CD4-positive, alpha-beta T cell (primary cell): Measurements from ENCODE around the gene CCDC110. TPM values are rescaled to one million over a fixed set of nuclear protein-coding genes. Genes with fewer than 3 reads are reported as not detected.

ENCODE experiments used
- ATAC-seq: fragments of 200-7000 bp; cut with Tn5 transposase; one replicate; pipeline ENCODE4 v1.10.0; 2022; ENCODE audit warnings: mild to moderate bottlenecking; ENCODE audit not compliant: poor library complexity
- CTCF ChIA-PET: fragments of 350-600 bp; sonication (Branson Sonifier 250); formaldehyde crosslinking; loops from one replicate; lab custom pipeline; 2021; ENCODE audit warnings: antibody characterized with exemption, inconsistent platforms; lab: Charles Lee
- POLR2A ChIA-PET: fragments of 350-600 bp; sonication (Branson Sonifier 250); formaldehyde crosslinking; loops from one replicate; lab custom pipeline; 2021; ENCODE audit warnings: antibody characterized with exemption, inconsistent platforms; lab: Charles Lee
- DNase-seq, 14 experiments: peaks; one replicate each; pipeline ENCODE4 v3.0.0-alpha.2; 2013 to 2020; ENCODE audit warnings: mixed read lengths in 2 of 14
- H3K27ac ChIP-seq, 2 donors: one replicate each; pipeline versions ENCODE4 v1.5.1 to v1.7.0; 2013; ENCODE audit warnings: low read length in 2 of 2, low read depth in 1 of 2, mild to moderate bottlenecking in 1 of 2
- H3K27me3 ChIP-seq, 2 experiments: 1 replicate in 1 of 2; 2 replicates in 1 of 2; pipeline versions ENCODE4 v1.6.1 to v1.7.0; 2013; ENCODE audit warnings: low read length in 2 of 2, control low read depth in 1 of 2, mild to moderate bottlenecking in 1 of 2, moderate library complexity in 1 of 2; ENCODE audit not compliant: insufficient read depth in 2 of 2, control insufficient read depth in 1 of 2
- H3K36me3 ChIP-seq: one replicate; pipeline ENCODE4 v1.6.1; 2013; ENCODE audit warnings: low read length, control low read depth; ENCODE audit not compliant: insufficient read depth
- H3K4me1 ChIP-seq: one replicate; pipeline ENCODE4 v1.6.1; 2013; ENCODE audit warnings: low read length, control low read depth; ENCODE audit not compliant: insufficient read depth
- H3K4me3 ChIP-seq: one replicate; pipeline ENCODE4 v1.5.1; 2013; ENCODE audit warnings: mild to moderate bottlenecking, low read length, moderate library complexity
- H3K9me3 ChIP-seq, 2 experiments: 1 replicate in 1 of 2; 2 replicates in 1 of 2; pipeline versions ENCODE4 v1.6.1 to v1.7.0; 2013; ENCODE audit warnings: low read length in 2 of 2, mild to moderate bottlenecking in 2 of 2, control low read depth in 1 of 2, moderate library complexity in 1 of 2; ENCODE audit not compliant: control insufficient read depth in 1 of 2, insufficient read depth in 1 of 2
- H3K27ac Mint-ChIP-seq: one replicate; pipeline ENCODE4 v1.8.0; 2020; ENCODE audit warnings: mixed read lengths
- H3K27me3 Mint-ChIP-seq: one replicate; pipeline ENCODE4 v1.8.0; 2021; ENCODE audit warnings: mixed read lengths
- H3K36me3 Mint-ChIP-seq: one replicate; pipeline ENCODE4 v1.8.0; 2021; ENCODE audit warnings: low read depth, mixed read lengths
- H3K4me1 Mint-ChIP-seq: one replicate; pipeline ENCODE4 v1.8.0; 2021; ENCODE audit warnings: low read depth, mixed read lengths
- H3K4me3 Mint-ChIP-seq: one replicate; pipeline ENCODE4 v1.8.0; 2020; ENCODE audit warnings: mild to moderate bottlenecking, mixed read lengths
- H3K9me3 Mint-ChIP-seq: one replicate; pipeline ENCODE4 v1.8.0; 2020; ENCODE audit warnings: mixed read lengths
- intact Hi-C, 2 experiments: fragments of 100-400 bp; cut with DNase I in 1 of 2; cut with micrococcal nuclease in 1 of 2; formaldehyde crosslinking; loops; one replicate each; pipeline versions ENCODE4 v1.15.1 to v1.9.0; 2023 to 2025; cut with DNase I, micrococcal nuclease
- polyA plus RNA-seq, 2 donors: library from polyadenylated mRNA; unstranded; fragments of 120-200 nt; gene quantifications; one replicate each; pipeline ENCODE4 v1.2.1, GENCODE V29; 2013
- total RNA-seq, 174 experiments: library from RNA in 2 of 174; stranded (reverse) in 2 of 174; gene quantifications; one replicate each; pipeline ENCODE4 v1.2.3 and lab custom pipeline; 2021 to 2026
- TF ChIP-seq, protein P1 (sequence below): fragments of 200-600 bp; IDR thresholded peaks from one replicate; pipeline ENCODE4 v1.8.0; 2022; ENCODE audit warnings: antibody characterized with exemption, mild to moderate bottlenecking

The CCDC110 gene
- under 1 TPM; 0.34 to 0.36 TPM for total RNA-seq
- polyA plus RNA-seq (2013, experiment 1 of 2) = 0.38 TPM
- 0.65 TPM for polyA plus RNA-seq (2013, experiment 2 of 2)
- 0 to 2.6 (median 0.43) reads per million in 172 experiments for total RNA-seq (lab: John Stamatoyannopoulos, UW)

DNA sequence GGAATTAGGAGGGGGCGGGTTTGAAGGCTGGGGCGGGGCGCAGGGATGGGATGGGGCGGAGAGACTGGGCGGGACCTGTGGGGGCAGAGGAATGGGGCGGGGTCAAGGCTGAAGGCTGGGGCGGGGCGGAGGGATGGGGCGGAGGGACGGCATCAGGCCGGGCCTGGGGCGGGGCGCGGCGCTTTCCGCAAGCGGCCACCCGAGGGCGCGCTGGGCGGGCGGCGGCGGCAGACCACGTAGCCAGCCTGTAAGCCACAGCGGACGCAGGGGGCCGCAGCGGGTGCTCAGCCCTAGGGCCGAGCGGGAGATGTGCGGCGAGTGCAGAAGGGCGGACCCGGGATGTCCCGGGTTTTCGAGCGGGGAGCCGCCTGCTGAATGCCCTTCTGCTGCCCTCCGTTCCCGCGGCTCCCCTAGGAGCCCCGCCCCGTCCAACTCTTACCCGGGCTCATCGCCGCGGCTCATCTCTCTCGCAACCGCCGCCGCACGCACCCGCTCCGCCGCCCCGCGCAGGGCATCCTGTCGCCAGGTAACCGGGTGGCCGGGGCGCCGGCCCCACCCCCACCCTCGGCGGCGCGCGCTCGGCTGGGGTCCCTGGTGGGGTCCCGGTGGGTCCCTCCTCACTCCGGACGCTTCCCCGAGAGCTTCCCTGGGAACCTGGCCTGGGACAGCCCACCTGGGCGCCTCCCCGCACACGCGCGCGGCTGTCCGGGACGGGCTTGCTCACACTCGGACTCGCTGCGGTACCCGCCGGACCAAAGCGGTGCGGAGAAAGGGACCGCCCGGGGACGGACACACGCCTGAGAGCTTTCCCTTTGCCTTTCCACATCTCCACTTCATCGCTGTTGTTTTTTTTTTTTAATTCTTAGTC is at the start of gene CCDC110:
Gene CCDC110, minus strand, starts transcription at position 499 of the 868 bp plus-strand sequence. Its CDS starts 50 bp downstream, at position 449.
- intact Hi-C loops = loop anchor here (1.0 to 10.0 kb wide), 8 partner anchors 44 to 824 kb away; partner anchors contain the start of genes ANKRD37 (in 1 of the 2), CASP3 (in 1 of the 2), CYP4V2 (in 1 of the 2) and PRIMPOL (in 1 of the 2)
- Mint-ChIP-seq H3K27me3 (peaks cover 5% of the 10 kb centered on the region), H3K36me3 (no peaks in the 10 kb centered on the region), H3K4me3 (peak within 1 kb of the TSS; percentile 93), H3K4me1 (peaks cover 18% of the 10 kb centered on the region), H3K9me3 (no peaks in the 10 kb centered on the region), H3K27ac (peak within 1 kb of the TSS; percentile 63)
- ATAC-seq (peak; percentile 92), DNase-seq (peak; percentile 86 to 98 (median 92))
- CTCF ChIA-PET = interaction anchor here (1.6 to 1.8 kb wide), 2 partner anchors 45 to 126 kb away, joined by 4 to 5 read pairs; partner anchors contain the start of gene UFSP2
- H3K27me3 ChIP-seq = peaks cover 0 to 10% of the 10 kb centered on the region in 2 experiments
- H3K27ac ChIP-seq = peak within 1 kb of the TSS in 1 of 2 donors; percentile 31
- TF ChIP-seq, protein P1, sequence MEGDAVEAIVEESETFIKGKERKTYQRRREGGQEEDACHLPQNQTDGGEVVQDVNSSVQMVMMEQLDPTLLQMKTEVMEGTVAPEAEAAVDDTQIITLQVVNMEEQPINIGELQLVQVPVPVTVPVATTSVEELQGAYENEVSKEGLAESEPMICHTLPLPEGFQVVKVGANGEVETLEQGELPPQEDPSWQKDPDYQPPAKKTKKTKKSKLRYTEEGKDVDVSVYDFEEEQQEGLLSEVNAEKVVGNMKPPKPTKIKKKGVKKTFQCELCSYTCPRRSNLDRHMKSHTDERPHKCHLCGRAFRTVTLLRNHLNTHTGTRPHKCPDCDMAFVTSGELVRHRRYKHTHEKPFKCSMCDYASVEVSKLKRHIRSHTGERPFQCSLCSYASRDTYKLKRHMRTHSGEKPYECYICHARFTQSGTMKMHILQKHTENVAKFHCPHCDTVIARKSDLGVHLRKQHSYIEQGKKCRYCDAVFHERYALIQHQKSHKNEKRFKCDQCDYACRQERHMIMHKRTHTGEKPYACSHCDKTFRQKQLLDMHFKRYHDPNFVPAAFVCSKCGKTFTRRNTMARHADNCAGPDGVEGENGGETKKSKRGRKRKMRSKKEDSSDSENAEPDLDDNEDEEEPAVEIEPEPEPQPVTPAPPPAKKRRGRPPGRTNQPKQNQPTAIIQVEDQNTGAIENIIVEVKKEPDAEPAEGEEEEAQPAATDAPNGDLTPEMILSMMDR = peak; percentile 48
- no peaks in the 10 kb centered on the region for H3K36me3 ChIP-seq
- H3K4me1 ChIP-seq = peaks cover 20% of the 10 kb centered on the region
- POLR2A ChIA-PET = no interaction called here
- H3K9me3 ChIP-seq = no peaks in the 10 kb centered on the region
- H3K4me3 ChIP-seq = peak within 1 kb of the TSS; percentile 73

DNA sequence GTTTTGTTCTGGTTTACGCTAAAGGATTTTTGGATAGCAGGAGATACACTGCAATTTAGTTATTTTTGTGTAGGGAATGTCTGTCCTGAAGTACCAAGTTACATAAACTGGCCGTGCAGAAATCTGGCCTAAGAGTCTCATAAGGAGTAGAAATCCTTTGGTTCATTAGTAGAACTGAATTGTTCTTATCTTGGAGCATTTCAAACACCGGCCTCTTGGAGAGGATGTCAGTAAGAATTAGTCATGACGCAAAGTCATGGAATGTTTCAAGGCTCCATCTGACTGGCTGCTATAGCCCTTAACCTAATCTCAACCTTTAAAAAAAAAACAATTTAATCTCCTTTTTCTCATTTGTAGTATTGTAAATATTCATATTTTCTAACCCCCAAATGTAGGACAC is 48.6 kb upstream of the CCDC110 start:
- no peaks in the 10 kb centered on the region for H3K9me3 Mint-ChIP-seq
- POLR2A ChIA-PET = no interaction called here
- Histone ChIP-seq H3K4me3 (no peak overlapping the region), H3K27ac (no peak overlapping the region), H3K27me3 (peaks cover 0 to 21% of the 10 kb centered on the region in 2 experiments), H3K36me3 (no peaks in the 10 kb centered on the region), H3K9me3 (no peaks in the 10 kb centered on the region), H3K4me1 (no peaks in the 10 kb centered on the region)
- CTCF ChIA-PET = no interaction called here
- peaks cover 4% of the 10 kb centered on the region for H3K4me1 Mint-ChIP-seq
- no peak overlapping the region for H3K27ac Mint-ChIP-seq
- TF ChIP-seq, protein P1 = no peak
- H3K4me3 Mint-ChIP-seq = no peak overlapping the region
- H3K36me3 Mint-ChIP-seq = no peaks in the 10 kb centered on the region
- intact Hi-C loops = no loop called here
- DNase-seq (no peak), ATAC-seq (no peak)
- H3K27me3 Mint-ChIP-seq = peaks cover 55% of the 10 kb centered on the region

DNA sequence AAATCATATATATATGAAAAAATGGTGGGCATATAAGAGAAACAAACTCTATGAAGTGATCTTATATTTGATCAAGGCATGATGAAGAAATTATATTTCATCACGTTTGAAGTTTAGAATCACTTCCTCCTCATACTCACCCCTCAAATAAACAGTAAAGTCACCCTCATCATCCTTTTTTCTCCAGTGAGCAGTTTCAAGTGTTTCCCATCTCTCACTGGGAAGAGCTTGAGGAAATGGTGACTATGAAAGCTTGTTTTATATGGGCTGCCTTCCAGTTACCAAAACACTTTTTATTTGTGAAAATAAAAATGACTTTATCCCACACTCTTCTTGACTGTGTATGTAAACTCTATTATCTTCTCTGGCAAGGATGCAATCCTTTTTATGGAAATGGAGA is 47.0 kb upstream of the CCDC110 start:
- no peak for ATAC-seq
- DNase-seq = no peak
- ChIA-PET CTCF (interaction anchor here (0.9 kb wide), 1 partner anchor 39 kb away, joined by 3 read pairs; no protein-coding TSS in a partner anchor), POLR2A (no interaction called here)
- peaks cover 15% of the 10 kb centered on the region for H3K4me1 Mint-ChIP-seq
- no peaks in the 10 kb centered on the region for H3K9me3 Mint-ChIP-seq
- no peak overlapping the region for H3K4me3 Mint-ChIP-seq
- intact Hi-C loops = no loop called here
- Histone ChIP-seq H3K36me3 (no peaks in the 10 kb centered on the region), H3K27ac (no peak overlapping the region), H3K4me1 (peaks cover 8% of the 10 kb centered on the region), H3K4me3 (no peak overlapping the region), H3K9me3 (no peaks in the 10 kb centered on the region), H3K27me3 (peaks cover 8 to 20% of the 10 kb centered on the region in 2 experiments)
- no peak overlapping the region for H3K27ac Mint-ChIP-seq
- TF ChIP-seq, protein P1 = no peak
- H3K27me3 Mint-ChIP-seq = peaks cover 62% of the 10 kb centered on the region
- no peaks in the 10 kb centered on the region for H3K36me3 Mint-ChIP-seq
